GM12878 (cell line): Measurements from ENCODE around the gene C10orf143.
"Not testable (repeated sequence)": the region's sequence is repeated elsewhere in the genome, so short reads cannot be mapped to it uniquely, and the experiment has no call there.

Experiments
- CEBPB ChIP-seq, 2 experiments: fragments of 150-350 bp in 1 of 2; IDR thresholded peaks; 2 replicates each; pipeline ENCODE4 v1.6.1; 2012 to 2014; ENCODE audit warnings: low read depth in 2 of 2, low read length in 2 of 2, borderline replicate concordance in 1 of 2, inconsistent platforms in 1 of 2
- ELK1 ChIP-seq: IDR thresholded peaks from 2 replicates; pipeline ENCODE4 v1.6.1; 2012; ENCODE audit warnings: low read depth, low read length, improper control_type of control experiment
- HDAC2 ChIP-seq: fragments of 200-600 bp; sonication (generic); IDR thresholded peaks from 2 replicates; pipeline ENCODE4 v1.6.1; 2017
- NFYB ChIP-seq: IDR thresholded peaks from 2 replicates; pipeline ENCODE4 v1.6.1; 2011; ENCODE audit warnings: low read depth, mild to moderate bottlenecking, low read length, improper control_type of control experiment, moderate library complexity; ENCODE audit not compliant: insufficient read depth
- POLR2A ChIP-seq: IDR thresholded peaks from 2 replicates; pipeline ENCODE4 v1.6.1; 2011; ENCODE audit warnings: low read depth, mild to moderate bottlenecking, low read length
- RB1 ChIP-seq: fragments of 450-650 bp; formaldehyde crosslinking; IDR thresholded peaks from 2 replicates; pipeline ENCODE4 v1.6.1; 2017; ENCODE audit warnings: mild to moderate bottlenecking, borderline replicate concordance
- TAF1 ChIP-seq: IDR thresholded peaks from 2 replicates; pipeline ENCODE4 v1.6.1; 2011; ENCODE audit warnings: mild to moderate bottlenecking, low read depth, low read length, borderline replicate concordance
- YY1 ChIP-seq: IDR thresholded peaks from 2 replicates; pipeline ENCODE4 v1.6.1; 2011; ENCODE audit warnings: low read depth, mild to moderate bottlenecking, low read length
- TF ChIP-seq, protein P1 (sequence below), 3 experiments: IDR thresholded peaks in 2 of 3; conservative IDR thresholded peaks in 1 of 3; 2 replicates each; pipeline ENCODE4 v1.5.1; 2011; ENCODE audit warnings: low read depth in 3 of 3, low read length in 3 of 3, mild to moderate bottlenecking in 3 of 3, control low read depth in 2 of 3, moderate library complexity in 2 of 3, inconsistent platforms in 1 of 3, mixed read lengths in 1 of 3; ENCODE audit not compliant: control insufficient read depth in 2 of 3, insufficient read depth in 1 of 3; ENCODE audit errors: extremely low read depth in 1 of 3
- TF ChIP-seq, protein P2 (sequence below): IDR thresholded peaks from 2 replicates; pipeline ENCODE4 v1.6.1; 2012; ENCODE audit warnings: mild to moderate bottlenecking, low read depth, low read length

DNA sequence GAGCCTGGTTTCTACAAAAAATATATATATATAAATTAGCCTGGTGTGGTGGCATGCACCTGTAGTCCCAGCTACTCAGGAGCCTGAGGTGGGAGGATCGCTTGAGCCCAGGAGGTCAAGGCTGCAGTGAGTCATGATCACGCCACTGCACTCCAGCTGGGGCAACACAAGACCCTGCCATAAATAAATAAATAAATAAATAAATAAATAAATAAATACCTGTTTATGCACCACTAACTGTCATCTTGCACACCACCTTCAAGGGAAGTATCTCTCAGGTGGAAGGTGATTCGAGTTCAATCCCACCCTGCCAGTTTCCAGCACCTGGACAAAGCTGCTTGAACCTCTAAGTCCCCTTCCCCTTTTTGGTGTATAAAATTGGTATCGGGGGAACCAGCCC lies 6.3 kb upstream of the C10orf143 start:
- TF ChIP-seq TAF1; ELK1; CEBPB (IDR thresholded peaks at IDR 0.05; ENCODE audit: borderline replicate concordance in 1 of 2, low read depth in 2 of 2, low read length in 2 of 2); HDAC2; RB1; POLR2A; YY1; NFYB: not testable (repeated sequence)
- TF ChIP-seq, protein P1, sequence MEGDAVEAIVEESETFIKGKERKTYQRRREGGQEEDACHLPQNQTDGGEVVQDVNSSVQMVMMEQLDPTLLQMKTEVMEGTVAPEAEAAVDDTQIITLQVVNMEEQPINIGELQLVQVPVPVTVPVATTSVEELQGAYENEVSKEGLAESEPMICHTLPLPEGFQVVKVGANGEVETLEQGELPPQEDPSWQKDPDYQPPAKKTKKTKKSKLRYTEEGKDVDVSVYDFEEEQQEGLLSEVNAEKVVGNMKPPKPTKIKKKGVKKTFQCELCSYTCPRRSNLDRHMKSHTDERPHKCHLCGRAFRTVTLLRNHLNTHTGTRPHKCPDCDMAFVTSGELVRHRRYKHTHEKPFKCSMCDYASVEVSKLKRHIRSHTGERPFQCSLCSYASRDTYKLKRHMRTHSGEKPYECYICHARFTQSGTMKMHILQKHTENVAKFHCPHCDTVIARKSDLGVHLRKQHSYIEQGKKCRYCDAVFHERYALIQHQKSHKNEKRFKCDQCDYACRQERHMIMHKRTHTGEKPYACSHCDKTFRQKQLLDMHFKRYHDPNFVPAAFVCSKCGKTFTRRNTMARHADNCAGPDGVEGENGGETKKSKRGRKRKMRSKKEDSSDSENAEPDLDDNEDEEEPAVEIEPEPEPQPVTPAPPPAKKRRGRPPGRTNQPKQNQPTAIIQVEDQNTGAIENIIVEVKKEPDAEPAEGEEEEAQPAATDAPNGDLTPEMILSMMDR (IDR thresholded peaks at IDR 0.05 in 2 of 3, conservative IDR thresholded peaks at IDR 0.05 in 1 of 3; ENCODE audit: control insufficient read depth in 2 of 3, extremely low read depth in 1 of 3, insufficient read depth in 1 of 3, low read depth in 3 of 3, low read length in 3 of 3), result not testable (repeated sequence)
- TF ChIP-seq, protein P2, sequence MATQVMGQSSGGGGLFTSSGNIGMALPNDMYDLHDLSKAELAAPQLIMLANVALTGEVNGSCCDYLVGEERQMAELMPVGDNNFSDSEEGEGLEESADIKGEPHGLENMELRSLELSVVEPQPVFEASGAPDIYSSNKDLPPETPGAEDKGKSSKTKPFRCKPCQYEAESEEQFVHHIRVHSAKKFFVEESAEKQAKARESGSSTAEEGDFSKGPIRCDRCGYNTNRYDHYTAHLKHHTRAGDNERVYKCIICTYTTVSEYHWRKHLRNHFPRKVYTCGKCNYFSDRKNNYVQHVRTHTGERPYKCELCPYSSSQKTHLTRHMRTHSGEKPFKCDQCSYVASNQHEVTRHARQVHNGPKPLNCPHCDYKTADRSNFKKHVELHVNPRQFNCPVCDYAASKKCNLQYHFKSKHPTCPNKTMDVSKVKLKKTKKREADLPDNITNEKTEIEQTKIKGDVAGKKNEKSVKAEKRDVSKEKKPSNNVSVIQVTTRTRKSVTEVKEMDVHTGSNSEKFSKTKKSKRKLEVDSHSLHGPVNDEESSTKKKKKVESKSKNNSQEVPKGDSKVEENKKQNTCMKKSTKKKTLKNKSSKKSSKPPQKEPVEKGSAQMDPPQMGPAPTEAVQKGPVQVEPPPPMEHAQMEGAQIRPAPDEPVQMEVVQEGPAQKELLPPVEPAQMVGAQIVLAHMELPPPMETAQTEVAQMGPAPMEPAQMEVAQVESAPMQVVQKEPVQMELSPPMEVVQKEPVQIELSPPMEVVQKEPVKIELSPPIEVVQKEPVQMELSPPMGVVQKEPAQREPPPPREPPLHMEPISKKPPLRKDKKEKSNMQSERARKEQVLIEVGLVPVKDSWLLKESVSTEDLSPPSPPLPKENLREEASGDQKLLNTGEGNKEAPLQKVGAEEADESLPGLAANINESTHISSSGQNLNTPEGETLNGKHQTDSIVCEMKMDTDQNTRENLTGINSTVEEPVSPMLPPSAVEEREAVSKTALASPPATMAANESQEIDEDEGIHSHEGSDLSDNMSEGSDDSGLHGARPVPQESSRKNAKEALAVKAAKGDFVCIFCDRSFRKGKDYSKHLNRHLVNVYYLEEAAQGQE, result not testable (repeated sequence)
